H1 (cell line): ENCODE results near the gene BSND. TPM values are rescaled to one million over a fixed set of nuclear protein-coding genes. Genes with fewer than 3 reads are reported as not detected.

ENCODE experiments used
- ATF2 ChIP-seq: IDR thresholded peaks from 2 replicates; pipeline ENCODE4 v1.6.1; 2012; ENCODE audit warnings: low read length, inconsistent platforms
- CBX5 ChIP-seq: fragments of 300-800, 300-1000 bp; sonication (generic); IDR thresholded peaks from 2 replicates; pipeline ENCODE4 v1.7.1; 2016; ENCODE audit warnings: antibody characterized with exemption, low read length, low read depth
- CEBPB ChIP-seq: IDR thresholded peaks from 2 replicates; pipeline ENCODE4 v1.6.1; 2012; ENCODE audit warnings: low read depth, low read length
- FOSL1 ChIP-seq: IDR thresholded peaks from 2 replicates; pipeline ENCODE4 v1.6.1; 2011; ENCODE audit warnings: mild to moderate bottlenecking, low read depth, low read length, moderate library complexity; ENCODE audit not compliant: insufficient read depth
- GTF2F1 ChIP-seq: IDR thresholded peaks from 2 replicates; pipeline ENCODE4 v1.6.1; 2012; ENCODE audit warnings: low read depth, low read length, improper control_type of control experiment, borderline replicate concordance
- KDM4A ChIP-seq: IDR thresholded peaks from one replicate; pipeline ENCODE4 v1.7.1; 2012; ENCODE audit warnings: low read depth, mild to moderate bottlenecking, moderate library complexity, low read length, inconsistent platforms; ENCODE audit not compliant: severe bottlenecking
- NANOG ChIP-seq: IDR thresholded peaks from 2 replicates; pipeline ENCODE4 v1.6.1; 2011; ENCODE audit warnings: low read length, low read depth, mild to moderate bottlenecking, inconsistent platforms; ENCODE audit not compliant: insufficient read depth, poor library complexity, severe bottlenecking
- POLR2AphosphoS5 ChIP-seq: IDR thresholded peaks from 2 replicates; pipeline ENCODE4 v1.6.1; 2011; ENCODE audit warnings: low read depth, low read length
- RNF2 ChIP-seq: fragments of 200-900, 300-1000 bp; sonication (generic); IDR thresholded peaks from 2 replicates; pipeline ENCODE4 v1.7.1; 2016; ENCODE audit warnings: borderline replicate concordance, low read depth, mild to moderate bottlenecking, antibody characterized with exemption, low read length; ENCODE audit not compliant: poor library complexity, severe bottlenecking; ENCODE audit errors: missing control alignments
- SAP30 ChIP-seq: fragments of 300-600 bp; sonication (generic); IDR thresholded peaks from 2 replicates; pipeline ENCODE4 v1.7.1; 2012; ENCODE audit warnings: low read length, moderate library complexity, mild to moderate bottlenecking, inconsistent platforms; ENCODE audit not compliant: insufficient read depth, insufficient replicate concordance
- SIRT6 ChIP-seq: IDR thresholded peaks from one replicate; pipeline ENCODE4 v1.7.1; 2012; ENCODE audit warnings: low read length, inconsistent platforms
- SP1 ChIP-seq: IDR thresholded peaks from 2 replicates; pipeline ENCODE4 v1.6.1; 2011; ENCODE audit warnings: low read depth, low read length
- polyA plus RNA-seq, 7 experiments: library from polyadenylated mRNA; depleted of rRNA in 3 of 7; stranded (reverse) in 5 of 7; unstranded in 2 of 7; fragments of >200 nt in 5 of 7; fragments of 200-250 nt in 2 of 7; gene quantifications; 1 replicate in 5 of 7; 2 replicates in 1 of 7; 4 replicates in 1 of 7; pipeline versions ENCODE4 v1.2.1 to v1.2.3, GENCODE V29; 2011 to 2013; ENCODE audit warnings: missing spikeins in 2 of 7, mixed read lengths in 2 of 7
- total RNA-seq: library from RNA; stranded (reverse); fragmentation: NEBNext Ultra II Directional; extraction: Animal tissue kit (Norgen Biotek cat#: 25700); gene quantifications from 2 replicates; pipeline ENCODE4 v1.2.1, GENCODE V29; 2021

The BSND gene
- total and polyA plus RNA-seq, 2 of the 8 experiments (the other 6 are each of a cell fraction or from before 2014, with no cell fraction given), result 0.43 to 0.68 TPM

DNA sequence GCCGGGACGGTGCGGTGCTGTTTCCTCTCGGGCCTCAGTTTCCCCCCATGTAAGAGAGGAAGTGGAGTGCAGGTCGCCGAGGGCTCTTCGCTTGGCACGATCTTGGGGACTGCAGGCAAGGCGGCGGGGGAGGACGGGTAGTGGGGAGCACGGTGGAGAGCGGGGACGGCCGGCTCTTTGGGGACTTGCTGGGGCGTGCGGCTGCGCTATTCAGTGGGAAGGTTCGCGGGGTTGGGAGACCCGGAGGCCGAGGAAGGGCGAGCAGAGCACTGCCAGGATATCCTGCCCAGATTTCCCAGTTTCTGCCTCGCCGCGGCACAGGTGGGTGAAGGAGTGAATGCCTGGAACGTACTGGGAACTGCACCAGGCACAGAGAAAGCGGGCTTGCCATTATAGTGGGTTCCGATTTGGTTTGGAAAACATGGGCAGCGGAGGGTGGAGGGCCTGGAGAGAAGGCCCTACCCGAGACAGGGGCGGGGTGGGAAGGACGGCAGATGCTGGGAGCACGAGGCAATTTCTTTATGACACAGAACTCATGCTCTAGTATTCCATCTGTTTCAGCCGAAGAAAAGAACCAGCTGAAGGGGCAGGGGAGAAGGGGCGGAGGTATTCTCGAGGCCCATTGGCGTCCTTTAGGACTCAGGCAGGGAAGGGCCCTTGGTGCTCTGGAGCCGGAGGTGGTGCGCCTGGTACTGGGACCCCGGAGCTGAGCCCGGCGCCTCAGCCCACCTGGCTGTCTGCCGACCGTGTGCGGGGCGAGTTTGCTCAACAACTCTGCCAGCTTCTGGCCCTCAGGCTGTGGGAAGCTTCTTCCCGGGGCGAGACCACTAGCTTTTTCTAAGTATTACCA is 41.6 kb downstream of the BSND start (continued):
- TF ChIP-seq RNF2 (peak; percentile 28), SP1 (no peak), SIRT6 (no peak), ATF2 (no peak), POLR2AphosphoS5 (no peak), GTF2F1 (no peak), NANOG (no peak), CBX5 (no peak), FOSL1 (no peak), SAP30 (no peak), KDM4A (no peak), CEBPB (no peak)
